ENCODE results near the gene P3H4. TPM values are rescaled to one million over a fixed set of nuclear protein-coding genes. Genes with fewer than 3 reads are reported as not detected.

P3H4 gene
- total and polyA plus RNA-seq, 11 donors: 2.2 to 10.1 (median 5.3) TPM

GRCh38 chr17:41762391-41762790 is 49.4 kb downstream of the P3H4 start:
- no peak for DNase-seq
- Histone ChIP-seq H3K27ac (no peak overlapping the region), H3K36me3 (peaks cover 9 to 100% (median 98%) of the 10 kb centered on the region in 9 donors), H3K4me1 (no peaks in the 10 kb centered on the region), H3K4me3 (no peak overlapping the region), H3K9me3 (no peaks in the 10 kb centered on the region), H3K27me3 (no peaks in the 10 kb centered on the region)
- intact Hi-C loops (cut with DNase I): loop anchor here in 1 of 10 donors (5.0 kb wide), 1 partner anchor 130 kb away; no protein-coding TSS in a partner anchor
- TF ChIP-seq, protein P1, sequence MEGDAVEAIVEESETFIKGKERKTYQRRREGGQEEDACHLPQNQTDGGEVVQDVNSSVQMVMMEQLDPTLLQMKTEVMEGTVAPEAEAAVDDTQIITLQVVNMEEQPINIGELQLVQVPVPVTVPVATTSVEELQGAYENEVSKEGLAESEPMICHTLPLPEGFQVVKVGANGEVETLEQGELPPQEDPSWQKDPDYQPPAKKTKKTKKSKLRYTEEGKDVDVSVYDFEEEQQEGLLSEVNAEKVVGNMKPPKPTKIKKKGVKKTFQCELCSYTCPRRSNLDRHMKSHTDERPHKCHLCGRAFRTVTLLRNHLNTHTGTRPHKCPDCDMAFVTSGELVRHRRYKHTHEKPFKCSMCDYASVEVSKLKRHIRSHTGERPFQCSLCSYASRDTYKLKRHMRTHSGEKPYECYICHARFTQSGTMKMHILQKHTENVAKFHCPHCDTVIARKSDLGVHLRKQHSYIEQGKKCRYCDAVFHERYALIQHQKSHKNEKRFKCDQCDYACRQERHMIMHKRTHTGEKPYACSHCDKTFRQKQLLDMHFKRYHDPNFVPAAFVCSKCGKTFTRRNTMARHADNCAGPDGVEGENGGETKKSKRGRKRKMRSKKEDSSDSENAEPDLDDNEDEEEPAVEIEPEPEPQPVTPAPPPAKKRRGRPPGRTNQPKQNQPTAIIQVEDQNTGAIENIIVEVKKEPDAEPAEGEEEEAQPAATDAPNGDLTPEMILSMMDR (IDR thresholded peaks at IDR 0.05): no peak
- TF ChIP-seq POLR2A (IDR thresholded peaks at IDR 0.05): no peak
- no peak for ATAC-seq
- WGBS, 4 donors: 81 to 93% (median 93%) methylated on average over 6 of the region's 6 CpGs

DNA sequence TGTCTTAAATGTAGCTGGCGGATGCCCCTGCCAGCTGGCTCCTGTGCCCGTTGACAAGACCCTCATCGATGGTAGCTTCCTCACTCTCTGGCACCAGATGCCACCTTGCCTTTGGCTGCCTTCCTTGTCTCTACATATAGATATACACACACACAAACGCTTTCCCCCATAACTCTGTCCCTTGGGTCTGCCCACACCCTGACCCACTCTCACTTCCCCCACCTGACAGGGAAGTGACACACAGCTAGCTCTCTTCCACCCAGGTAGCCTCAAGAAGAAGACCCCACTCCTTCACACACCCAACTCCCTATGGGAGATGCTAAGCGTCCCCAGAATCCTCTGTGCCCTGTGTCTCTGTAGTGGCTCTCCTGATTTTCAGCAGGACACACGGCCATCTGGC is 50.9 kb downstream of the P3H4 start:
- no peaks in the 10 kb centered on the region for H3K4me1 ChIP-seq
- no peaks in the 10 kb centered on the region for H3K27me3 ChIP-seq
- H3K36me3 ChIP-seq: peaks cover 9 to 100% (median 98%) of the 10 kb centered on the region in 9 donors
- no peak for TF ChIP-seq POLR2A (IDR thresholded peaks at IDR 0.05)
- TF ChIP-seq, protein P1 (IDR thresholded peaks at IDR 0.05): no peak
- H3K4me3 ChIP-seq: no peak overlapping the region
- H3K9me3 ChIP-seq: no peaks in the 10 kb centered on the region
- ATAC-seq: no peak
- DNase-seq: no peak
- WGBS, 4 donors: 88 to 90% (median 88%) methylated on average over 6 of the region's 6 CpGs
- no peak overlapping the region for H3K27ac ChIP-seq
- intact Hi-C loops (cut with DNase I): loop anchor here in 1 of 10 donors (5.0 kb wide), 1 partner anchor 131 kb away; no protein-coding TSS in a partner anchor

GRCh38 chr17:41758601-41759000 is 53.1 kb downstream of the P3H4 start:
- Histone ChIP-seq H3K4me1 (no peaks in the 10 kb centered on the region), H3K36me3 (peaks cover 9 to 98% (median 91%) of the 10 kb centered on the region in 9 donors), H3K27ac (no peak overlapping the region), H3K9me3 (no peaks in the 10 kb centered on the region), H3K4me3 (no peak overlapping the region), H3K27me3 (no peaks in the 10 kb centered on the region)
- 50 to 84% (median 69%) methylated on average over 9 of the region's 9 CpGs for WGBS, 4 donors
- intact Hi-C loops (cut with DNase I): no loop called here
- DNase-seq (no peak), ATAC-seq (no peak)
- TF ChIP-seq, protein P1 (IDR thresholded peaks at IDR 0.05): no peak
- no peak for TF ChIP-seq POLR2A (IDR thresholded peaks at IDR 0.05)

DNA sequence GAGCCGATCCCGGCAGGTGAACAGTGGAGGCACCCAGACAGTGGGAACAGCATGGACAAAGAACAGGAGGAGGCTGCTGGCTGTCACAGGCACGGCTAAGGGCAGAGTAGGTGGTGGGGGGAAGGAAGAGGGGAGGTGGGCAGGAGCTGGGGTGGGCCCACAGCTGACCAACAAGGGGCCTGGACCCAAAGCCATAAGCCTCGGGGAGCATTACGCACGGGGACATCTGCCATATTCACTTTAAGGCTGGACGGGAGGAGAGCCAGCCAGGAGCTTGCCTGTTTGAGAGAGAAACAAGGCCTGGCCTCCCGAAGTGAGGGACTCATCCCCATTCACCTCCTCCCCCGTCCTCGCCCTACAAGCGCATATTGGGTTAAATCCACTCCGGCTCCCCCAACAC is 57.7 kb downstream of the P3H4 start:
- intact Hi-C loops (cut with DNase I): no loop called here
- Histone ChIP-seq H3K27ac (no peak overlapping the region), H3K4me1 (peaks cover 0 to 2% (median 0%) of the 10 kb centered on the region in 12 donors), H3K9me3 (no peaks in the 10 kb centered on the region), H3K36me3 (peaks cover 6 to 53% (median 48%) of the 10 kb centered on the region in 9 donors), H3K4me3 (no peak overlapping the region), H3K27me3 (no peaks in the 10 kb centered on the region)
- DNase-seq: no peak
- ATAC-seq: peak in 2 of 4 donors; percentile 5 to 8
- 80 to 84% (median 82%) methylated on average over 11 to 12 of the region's 12 CpGs for WGBS, 4 donors
- TF ChIP-seq, protein P1 (IDR thresholded peaks at IDR 0.05): no peak
- TF ChIP-seq POLR2A (IDR thresholded peaks at IDR 0.05): no peak

Other genes with a start within 250 kb of the P3H4 start
- gene KRT9, start 239.9 kb downstream of the P3H4 start, total RNA-seq: not detected
- gene KRT9, start 239.9 kb downstream of the P3H4 start, polyA plus RNA-seq: not detected
- under 1 TPM in 2 of 9 donors, not detected in 7; 0.23 to 0.38 TPM for gene KRT14, start 225.1 kb downstream of the P3H4 start, total RNA-seq
- not detected for gene KRT14, start 225.1 kb downstream of the P3H4 start, polyA plus RNA-seq
- gene KRT16, start 199.2 kb downstream of the P3H4 start, total RNA-seq: not detected
- under 1 TPM in 1 of 2 donors, not detected in 1; 0.06 TPM for gene KRT16, start 199.2 kb downstream of the P3H4 start, polyA plus RNA-seq
- under 1 TPM in 1 of 9 donors, not detected in 8; 0.60 TPM for gene KRT17, start 187.4 kb downstream of the P3H4 start, total RNA-seq
- not detected for gene KRT17, start 187.4 kb downstream of the P3H4 start, polyA plus RNA-seq
- 1,000 to 10,000 TPM in 6 of 9 donors, 100 to 1,000 TPM in 3; 402 to 1,338 (median 1,177) TPM for gene EIF1, start 123.1 kb downstream of the P3H4 start, total RNA-seq
- 1,000 to 10,000 TPM in 1 of 2 donors, 100 to 1,000 TPM in 1; 911 to 1,001 TPM for gene EIF1, start 123.1 kb downstream of the P3H4 start, polyA plus RNA-seq
- not detected for gene GAST, start 99.6 kb downstream of the P3H4 start, total RNA-seq
- gene GAST, start 99.6 kb downstream of the P3H4 start, polyA plus RNA-seq: not detected
- gene HAP1, start 77.3 kb downstream of the P3H4 start, total RNA-seq: under 1 TPM in 4 of 9 donors, not detected in 5; 0.07 to 0.35 (median 0.10) TPM
- gene HAP1, start 77.3 kb downstream of the P3H4 start, polyA plus RNA-seq: under 1 TPM in 1 of 2 donors, not detected in 1; 0.10 TPM
- 100 to 1,000 TPM; 143 to 503 (median 166) TPM for gene JUP, start 25.2 kb downstream of the P3H4 start, total RNA-seq
- 100 to 1,000 TPM in 1 of 2 donors, 10 to 100 TPM in 1; 94.6 to 148 TPM for gene JUP, start 25.2 kb downstream of the P3H4 start, polyA plus RNA-seq
- gene FKBP10, start 1.1 kb upstream of the P3H4 start, total RNA-seq: 10 to 100 TPM in 5 of 9 donors, 1 to 10 TPM in 4; 6.5 to 40.4 (median 12.5) TPM
- gene FKBP10, start 1.1 kb upstream of the P3H4 start, polyA plus RNA-seq: 10 to 100 TPM; 11.4 to 25.2 TPM
- gene NT5C3B, start 24.3 kb upstream of the P3H4 start, total RNA-seq: 10 to 100 TPM; 16.0 to 26.7 (median 24.1) TPM
- 10 to 100 TPM; 30.0 to 50.9 TPM for gene NT5C3B, start 24.3 kb upstream of the P3H4 start, polyA plus RNA-seq
- under 1 TPM in 1 of 9 donors, not detected in 8; 0.10 TPM for gene KLHL10, start 25.9 kb upstream of the P3H4 start, total RNA-seq
- gene KLHL10, start 25.9 kb upstream of the P3H4 start, polyA plus RNA-seq: under 1 TPM in 1 of 2 donors, not detected in 1; 0.08 TPM
- 1 to 10 TPM; 2.3 to 5.9 (median 3.6) TPM for gene KLHL11, start 53.5 kb upstream of the P3H4 start, total RNA-seq
- gene KLHL11, start 53.5 kb upstream of the P3H4 start, polyA plus RNA-seq: 1 to 10 TPM; 1.1 to 1.9 TPM
- gene ACLY, start 107.0 kb upstream of the P3H4 start, total RNA-seq: 10 to 100 TPM; 18.2 to 55.5 (median 34.7) TPM
- gene ACLY, start 107.0 kb upstream of the P3H4 start, polyA plus RNA-seq: 10 to 100 TPM in 1 of 2 donors, 1 to 10 TPM in 1; 8.3 to 39.7 TPM
- gene ODAD4, start 118.7 kb upstream of the P3H4 start, total RNA-seq: under 1 TPM in 8 of 9 donors, not detected in 1; 0.38 to 0.96 (median 0.73) TPM
- gene ODAD4, start 118.7 kb upstream of the P3H4 start, polyA plus RNA-seq: 1 to 10 TPM in 1 of 2 donors, under 1 TPM in 1; 0.69 to 1.2 TPM
- gene CNP, start 154.8 kb upstream of the P3H4 start, total RNA-seq: 10 to 100 TPM; 23.3 to 49.1 (median 27.5) TPM
- gene CNP, start 154.8 kb upstream of the P3H4 start, polyA plus RNA-seq: 10 to 100 TPM; 19.3 to 31.6 TPM
- gene DNAJC7, start 205.5 kb upstream of the P3H4 start, total RNA-seq: 10 to 100 TPM; 42.5 to 96.5 (median 70.5) TPM
- 100 to 1,000 TPM in 1 of 2 donors, 10 to 100 TPM in 1; 83.5 to 103 TPM for gene DNAJC7, start 205.5 kb upstream of the P3H4 start, polyA plus RNA-seq
- 10 to 100 TPM; 50.6 to 78.9 (median 52.8) TPM for gene NKIRAS2, start 208.1 kb upstream of the P3H4 start, total RNA-seq
- gene NKIRAS2, start 208.1 kb upstream of the P3H4 start, polyA plus RNA-seq: 10 to 100 TPM; 66.7 to 73.0 TPM
- gene C17orf113, start 238.7 kb upstream of the P3H4 start, total RNA-seq: 1 to 10 TPM in 2 of 9 donors, under 1 TPM in 7; 0.28 to 1.2 (median 0.72) TPM
- under 1 TPM; 0.24 to 0.72 TPM for gene C17orf113, start 238.7 kb upstream of the P3H4 start, polyA plus RNA-seq